ENCODE measurements around the gene PRSS50.

Gene PRSS50

DNA sequence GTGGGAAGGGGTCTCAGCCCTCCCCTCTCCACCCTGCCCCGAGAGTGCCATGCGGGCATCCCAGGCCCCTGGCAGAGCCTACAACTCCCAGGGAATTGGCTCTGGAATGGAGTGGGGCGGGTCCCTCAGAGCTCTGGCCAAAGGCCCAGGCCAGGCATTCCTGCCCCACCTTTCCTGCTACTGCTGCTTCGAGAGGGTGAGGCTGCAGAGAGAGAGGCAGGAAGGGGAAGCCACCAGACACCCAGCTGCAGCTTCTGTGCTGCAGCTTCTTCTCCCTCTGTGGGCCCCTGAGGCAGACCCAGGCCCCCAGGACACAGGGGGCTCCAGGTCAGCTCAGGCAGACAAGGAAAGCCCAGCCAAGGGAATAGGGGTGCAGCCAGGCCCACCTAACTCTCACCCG, 26.9 kb downstream of the PRSS50 start:
- peak; percentile 50 for DNase-seq

DNA sequence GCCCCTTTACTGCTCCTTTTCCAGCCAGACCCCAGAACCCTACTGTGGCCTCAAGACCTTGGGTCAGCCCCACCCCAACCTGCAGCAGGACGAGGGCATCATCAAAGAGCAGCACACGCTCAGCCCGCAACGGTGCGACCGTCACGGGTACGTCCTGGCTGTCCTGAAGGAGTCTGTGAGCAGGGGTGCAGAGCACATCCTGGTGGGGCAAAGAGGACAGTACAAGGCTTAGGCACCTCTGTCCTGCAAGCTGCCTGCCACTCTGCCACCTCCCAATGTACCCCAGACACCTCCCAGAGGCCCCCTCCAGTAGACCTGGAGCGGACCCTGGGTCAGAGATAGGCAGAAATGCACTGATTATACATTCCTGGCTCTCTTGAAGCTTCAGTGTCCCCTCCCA, 32.2 kb downstream of the PRSS50 start:
- DNase-seq: no peak

DNA sequence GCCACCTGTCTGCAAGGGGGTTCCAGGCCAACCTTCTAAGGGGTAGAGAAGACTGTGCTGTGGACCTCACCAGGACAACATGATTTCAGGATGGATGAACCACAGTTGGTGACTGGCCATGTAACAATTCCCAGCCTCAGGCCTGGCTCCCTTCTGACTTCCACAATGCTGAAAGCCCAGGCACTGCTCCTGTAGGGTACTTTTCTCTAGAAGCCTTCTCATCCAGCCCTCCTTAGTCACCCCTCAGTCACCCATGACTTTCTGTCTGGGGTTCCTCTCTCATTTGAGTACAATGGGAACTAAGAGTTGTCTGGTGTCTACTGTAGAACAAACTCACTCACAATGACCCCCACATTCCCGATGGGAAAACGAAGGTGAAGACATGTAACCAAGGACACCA, 32.8 kb downstream of the PRSS50 start:
- DNase-seq: no peak

DNA sequence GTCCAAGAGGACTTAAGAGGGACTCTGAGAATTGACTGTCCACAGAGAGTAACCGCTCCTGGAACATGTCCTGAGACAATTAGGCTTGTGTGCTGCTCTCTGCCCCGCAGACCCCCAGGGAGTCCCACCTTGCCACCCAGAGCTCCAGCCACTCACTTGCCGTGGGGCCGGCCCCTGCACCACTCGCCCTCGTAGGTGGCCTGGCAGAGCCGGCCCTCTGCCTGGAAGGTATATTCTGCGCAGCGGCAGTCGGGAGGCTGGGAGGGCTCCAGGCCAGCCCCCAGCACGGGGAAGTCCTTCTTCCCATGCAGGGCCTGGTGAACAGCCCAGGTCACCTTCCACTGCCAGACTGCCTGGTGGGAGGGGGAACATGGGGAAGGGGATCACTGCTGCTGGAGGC, 34.7 kb downstream of the PRSS50 start:
- DNase-seq: no peak

DNA sequence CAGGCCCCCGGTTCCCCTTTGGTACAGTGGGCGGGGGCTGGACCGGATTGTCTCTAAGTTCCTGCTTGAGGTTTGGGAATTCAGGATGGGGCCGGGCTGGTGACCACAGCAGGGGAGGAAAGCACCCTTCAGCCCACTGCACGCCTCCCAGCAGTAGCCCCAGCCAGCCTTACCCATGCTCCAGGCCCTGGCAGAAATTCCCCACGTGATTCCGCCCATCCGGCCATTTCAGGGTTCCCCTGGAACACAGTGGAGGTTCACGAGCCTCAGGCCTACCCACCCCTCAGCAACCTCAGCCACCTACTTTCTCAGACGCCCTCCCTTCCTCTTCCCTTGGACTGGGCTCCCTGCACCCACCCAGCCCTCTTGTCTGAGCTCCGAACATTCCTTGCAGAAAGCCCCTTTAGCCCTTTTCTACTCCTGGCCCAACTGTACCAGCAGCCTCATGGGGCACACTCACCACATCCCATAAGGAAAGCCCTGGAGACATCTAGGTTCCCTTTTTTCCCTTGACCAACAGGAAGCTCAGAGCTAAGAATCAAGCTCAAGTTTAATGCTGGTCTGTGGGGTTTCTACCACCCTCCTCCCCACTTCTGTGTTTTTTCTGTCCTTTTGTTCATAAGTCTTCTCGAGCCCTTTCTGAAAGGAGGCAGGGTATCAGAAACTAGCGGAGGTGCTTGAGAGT, 35.7 kb downstream of the PRSS50 start:
- no peak for DNase-seq

DNA sequence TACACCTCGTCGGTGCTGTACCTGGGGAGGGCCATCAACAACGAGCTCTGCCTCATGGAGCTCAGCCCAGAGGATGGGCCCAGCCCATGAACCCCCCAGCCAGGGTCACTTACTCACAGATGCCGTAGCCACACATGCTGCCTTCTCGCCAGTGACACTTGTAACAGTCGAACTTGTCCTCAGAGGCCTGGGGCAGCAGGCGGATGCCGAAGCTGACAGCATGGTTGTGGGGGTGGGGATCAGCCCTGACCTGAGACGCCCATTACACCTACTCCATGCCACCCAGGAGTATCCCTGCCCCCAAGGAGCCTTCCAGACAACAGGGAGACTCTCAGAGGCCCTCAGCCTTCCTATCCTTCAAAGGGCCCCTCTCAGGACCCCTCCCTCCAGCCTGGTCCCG, 36.3 kb downstream of the PRSS50 start:
- DNase-seq: no peak

DNA sequence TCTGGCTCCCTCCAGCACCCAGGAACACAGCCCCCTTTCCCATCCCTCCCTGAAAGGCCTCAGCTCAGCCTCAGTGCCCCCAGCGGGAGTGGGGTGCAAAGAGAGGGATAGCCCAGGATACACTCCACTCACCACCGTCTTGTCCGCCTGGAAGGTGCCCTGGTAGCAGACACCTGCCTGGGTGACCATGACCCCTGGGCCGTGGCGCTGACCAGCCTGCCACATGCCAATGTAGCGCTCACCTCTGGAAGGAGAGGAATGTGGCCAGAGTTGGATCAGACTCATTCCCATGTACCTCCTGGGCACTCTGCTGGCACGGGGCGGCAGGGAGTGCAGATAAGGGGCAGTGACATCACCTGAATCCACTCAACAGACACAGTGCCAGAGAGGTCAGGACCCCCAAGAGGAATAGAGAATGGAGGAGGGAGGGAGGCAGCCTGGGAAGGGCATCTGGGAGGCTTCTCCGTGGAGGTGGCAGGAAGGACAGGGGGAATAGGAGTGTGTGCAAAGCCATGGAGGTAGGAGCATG, 37.3 kb downstream of the PRSS50 start:
- no peak for DNase-seq

DNA sequence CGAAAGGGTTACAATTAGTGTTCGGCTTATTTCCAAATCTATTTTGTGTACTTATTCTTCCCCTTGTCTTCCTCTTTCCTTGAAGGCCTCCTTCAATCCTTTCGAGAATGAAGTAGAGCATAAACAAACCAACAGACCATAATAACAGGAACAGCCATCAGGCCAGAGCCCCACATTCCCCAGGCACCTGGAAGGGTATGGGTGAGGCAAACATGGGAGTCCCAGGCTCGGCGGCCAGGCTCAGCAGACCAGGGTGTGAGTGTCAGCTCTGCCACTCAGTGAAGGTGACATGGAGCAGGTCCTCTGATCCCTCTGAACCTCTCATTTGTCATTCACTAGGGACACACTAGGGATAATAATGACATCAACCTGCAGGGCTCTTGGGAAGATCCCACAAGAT, 38.0 kb downstream of the PRSS50 start:
- no peak for DNase-seq

DNA sequence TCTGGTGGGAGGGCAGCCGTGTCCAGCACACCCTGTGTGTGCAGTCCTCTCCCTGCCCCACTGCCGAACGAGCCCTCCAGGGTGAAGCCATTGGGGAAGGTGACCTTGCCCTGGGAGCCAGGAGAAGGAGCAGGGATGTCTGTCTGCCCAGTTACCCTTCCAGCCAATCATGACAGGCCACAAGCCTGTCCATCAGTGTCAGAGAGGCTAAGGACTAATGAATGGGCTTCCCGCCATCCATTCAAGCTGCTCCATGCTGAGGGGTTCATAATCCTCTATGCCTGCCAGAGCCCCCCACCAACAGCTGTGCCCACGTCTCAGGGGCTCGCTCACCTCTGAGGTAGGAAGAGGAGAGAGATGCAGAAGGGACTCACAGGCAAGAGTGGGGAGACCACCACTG, 39.4 kb downstream of the PRSS50 start:
- no peak for DNase-seq

DNA sequence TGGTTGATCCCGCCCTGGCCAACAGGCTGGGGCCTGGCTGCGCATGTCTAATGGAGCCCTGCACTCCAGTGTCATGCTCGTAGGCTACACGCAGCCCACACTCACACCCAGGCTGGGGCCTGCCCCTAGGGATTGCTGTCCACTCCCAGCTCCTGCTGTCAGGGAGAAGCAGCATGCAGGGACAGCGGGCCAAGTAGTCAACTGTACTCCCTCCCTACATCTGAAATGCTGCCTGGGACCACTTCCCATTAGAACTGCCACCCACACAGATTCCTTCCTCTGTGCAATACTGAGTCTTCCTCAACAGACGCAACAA, 40.3 kb downstream of the PRSS50 start:
- DNase-seq: peak; percentile 59

DNA sequence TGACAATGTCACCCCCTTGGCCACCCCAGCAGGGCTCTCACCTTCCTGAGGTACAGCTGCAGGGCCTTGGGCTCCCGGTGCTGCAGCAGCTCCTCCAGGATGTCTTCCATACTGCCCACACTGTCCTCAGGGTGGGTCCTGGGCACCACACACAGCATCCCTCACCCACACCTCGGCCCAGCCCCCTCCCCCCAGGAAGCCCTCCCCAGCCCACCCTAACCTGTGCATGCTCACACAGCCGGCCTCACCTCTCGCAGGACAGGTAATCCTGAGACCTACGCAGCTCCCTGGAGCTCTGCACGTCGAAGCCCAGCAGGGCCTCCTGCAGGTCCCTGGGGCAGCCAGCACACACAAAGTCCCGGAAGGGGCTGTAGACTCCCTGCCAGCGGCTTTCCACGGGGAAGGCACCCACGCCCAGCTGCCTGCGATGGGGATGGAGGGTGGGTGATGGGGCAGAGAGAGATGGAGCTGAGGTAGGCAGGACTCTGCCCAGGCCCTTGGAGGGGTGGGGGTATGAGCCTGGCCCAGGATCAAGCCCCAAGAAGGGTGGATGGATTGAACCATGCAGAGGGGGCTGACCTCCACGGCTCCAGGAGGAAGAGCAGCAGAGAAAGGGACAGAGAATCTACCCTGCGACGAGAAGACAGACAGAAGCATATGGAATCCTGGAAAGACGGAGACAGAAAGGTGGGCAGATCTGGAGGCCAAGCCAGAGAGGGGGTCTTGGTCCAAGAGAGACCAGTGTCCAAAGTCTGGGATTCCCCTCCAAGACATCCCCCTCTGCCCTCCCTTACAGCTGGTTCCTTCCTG, 40.9 kb downstream of the PRSS50 start:
- DNase-seq: no peak

DNA sequence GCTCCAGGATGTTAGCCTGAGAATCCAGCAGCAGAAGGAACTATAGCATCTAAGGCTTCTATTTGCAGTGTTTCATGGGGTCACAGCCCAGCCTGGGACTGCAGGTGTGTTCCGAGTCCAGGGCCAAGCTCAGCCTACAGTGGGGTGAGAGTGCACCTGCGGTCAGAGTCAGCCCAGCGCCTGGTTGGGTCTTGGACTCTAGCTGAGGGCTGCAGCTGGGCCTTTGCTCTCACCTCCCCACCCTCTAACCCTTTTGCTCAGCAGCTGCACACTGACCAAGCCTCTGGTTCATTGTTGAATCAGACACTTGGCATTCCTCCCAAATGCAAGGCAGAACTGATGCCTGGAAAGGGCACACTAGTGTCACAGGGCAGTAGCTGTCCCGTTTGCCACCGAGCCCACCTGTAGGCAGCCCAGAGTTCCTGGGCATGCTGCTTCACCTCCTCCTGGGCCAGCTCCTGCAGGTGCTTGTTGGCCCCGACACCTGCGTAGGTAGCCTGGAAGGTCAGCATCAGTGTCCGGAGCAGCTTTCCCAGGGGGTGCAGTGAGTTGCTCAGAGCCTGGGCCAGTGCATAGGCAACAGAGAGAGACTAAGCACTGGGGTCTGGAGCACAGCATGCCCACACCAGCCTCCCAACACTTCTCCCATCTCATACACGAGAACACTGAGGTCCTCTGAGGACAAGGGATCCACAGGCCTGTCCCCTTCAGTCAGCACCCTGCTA, 41.7 kb downstream of the PRSS50 start:
- no peak for DNase-seq

DNA sequence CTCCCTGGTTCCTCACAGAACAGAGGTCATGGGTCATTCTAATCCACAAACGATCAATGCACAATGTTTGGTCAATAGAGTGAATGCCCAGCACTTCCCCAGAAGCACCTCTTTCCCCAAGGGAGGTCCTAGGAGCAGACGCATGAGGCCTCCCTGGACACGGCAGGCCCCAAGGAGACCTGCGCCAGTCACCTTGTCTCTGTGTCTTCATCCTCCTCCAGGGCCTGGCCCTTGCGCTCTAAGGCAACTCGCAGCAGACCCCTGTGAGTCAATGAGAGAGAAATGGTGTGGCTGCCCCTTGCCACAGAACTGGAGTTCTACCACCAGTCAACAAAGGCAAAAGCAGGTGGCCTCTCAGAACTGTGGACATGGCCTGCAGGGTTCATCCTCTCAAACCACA, 42.2 kb downstream of the PRSS50 start:
- no peak for DNase-seq

DNA sequence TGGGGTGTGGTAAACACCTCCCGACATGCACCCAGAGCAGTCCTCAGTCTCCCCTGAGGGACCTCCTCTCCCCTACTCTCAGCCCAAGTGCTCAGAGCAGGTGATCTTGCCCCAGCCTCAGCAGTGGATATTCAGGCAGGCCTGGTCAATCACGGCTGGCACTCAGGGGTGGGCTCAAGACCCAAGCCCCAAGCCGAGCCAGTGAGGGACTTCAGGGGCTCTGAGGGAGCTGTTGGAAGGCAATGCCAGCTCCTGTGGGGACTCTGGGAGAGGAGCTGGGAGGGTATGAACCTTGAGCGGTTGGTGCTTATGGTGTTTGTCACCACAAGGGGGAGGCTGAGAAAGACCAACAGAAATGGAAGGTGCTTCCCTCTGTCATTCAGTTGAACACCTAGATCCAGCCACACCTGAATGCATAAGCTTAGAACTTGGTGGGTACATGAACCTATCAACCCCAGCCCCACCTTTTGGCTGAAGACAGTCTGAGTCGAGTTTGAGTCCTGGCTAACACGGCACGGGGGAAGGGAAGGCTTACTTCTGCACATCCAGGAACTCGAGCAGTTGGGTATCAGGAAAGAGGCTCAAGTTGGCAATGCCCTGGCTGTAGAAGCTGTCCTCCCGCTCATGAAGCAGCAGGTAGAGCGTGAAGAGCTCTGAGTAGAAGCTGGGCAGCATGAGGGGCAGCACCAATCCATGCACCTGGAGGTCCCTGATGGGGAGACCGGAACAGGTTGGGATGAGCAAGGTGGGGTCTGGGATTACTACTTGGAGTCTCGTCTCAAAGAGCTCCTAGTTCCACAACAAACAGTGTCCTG, 43.4 kb downstream of the PRSS50 start:
- DNase-seq: peak; percentile 12

DNA sequence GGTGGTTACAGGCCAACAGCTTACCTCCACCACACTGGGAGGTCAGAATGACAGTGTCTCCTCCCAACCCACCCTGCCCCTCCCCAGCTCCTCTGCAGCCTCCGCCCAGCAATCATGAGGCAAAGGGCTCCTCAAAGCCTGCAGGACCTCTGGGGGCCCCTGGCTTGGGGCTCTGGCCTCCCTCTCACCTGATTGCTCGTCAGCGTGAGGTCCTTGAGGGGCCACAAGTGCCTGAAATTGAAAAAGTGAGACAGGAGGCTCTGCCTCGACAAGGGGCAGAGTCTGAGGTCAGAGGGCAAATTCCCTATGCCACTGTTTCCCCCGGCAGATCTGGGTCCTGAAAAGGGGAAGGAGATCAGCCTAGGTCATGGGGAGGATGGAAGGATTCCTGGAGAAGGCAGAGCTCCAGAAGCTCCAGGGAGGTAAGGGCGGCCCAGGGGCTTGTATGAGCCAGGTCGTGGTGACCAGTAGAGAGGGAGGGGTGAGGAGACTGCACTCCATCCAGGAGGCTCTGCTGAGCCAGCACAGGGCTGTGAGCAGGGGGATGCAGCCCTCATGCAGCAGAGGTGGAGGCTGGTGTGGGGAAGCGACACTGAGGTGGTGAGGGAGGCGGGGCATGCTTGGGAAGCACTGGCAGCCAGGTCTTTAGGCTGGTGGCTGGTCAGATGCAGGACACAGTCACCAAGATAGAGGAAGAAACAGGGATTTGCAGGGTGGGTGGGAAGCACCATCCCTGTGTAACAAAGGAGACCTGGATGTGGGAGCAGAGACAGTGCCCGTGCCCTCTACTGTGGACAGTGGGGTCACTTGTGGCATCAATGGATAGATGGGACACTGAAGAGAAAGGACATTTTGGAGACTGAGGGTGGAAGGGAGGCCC, 44.3 kb downstream of the PRSS50 start:
- DNase-seq: peak; percentile 13

DNA sequence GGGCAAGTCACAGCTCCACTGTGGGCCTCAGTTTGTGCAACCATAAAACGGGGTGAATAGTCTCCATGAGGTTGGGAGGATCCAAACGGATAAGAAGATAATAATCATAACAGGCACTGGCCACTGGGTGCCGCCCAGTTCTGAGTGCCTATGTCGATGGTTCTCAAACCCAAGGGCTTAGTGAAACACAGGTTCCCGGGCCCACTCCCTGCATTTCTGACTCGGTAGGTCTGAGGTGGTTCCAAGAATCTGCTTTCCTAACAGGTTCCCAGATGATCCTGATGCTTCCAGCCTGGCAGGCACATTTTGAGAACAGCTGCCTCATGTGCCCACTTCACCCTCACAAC, 45.3 kb downstream of the PRSS50 start:
- peak; percentile 9 for DNase-seq

DNA sequence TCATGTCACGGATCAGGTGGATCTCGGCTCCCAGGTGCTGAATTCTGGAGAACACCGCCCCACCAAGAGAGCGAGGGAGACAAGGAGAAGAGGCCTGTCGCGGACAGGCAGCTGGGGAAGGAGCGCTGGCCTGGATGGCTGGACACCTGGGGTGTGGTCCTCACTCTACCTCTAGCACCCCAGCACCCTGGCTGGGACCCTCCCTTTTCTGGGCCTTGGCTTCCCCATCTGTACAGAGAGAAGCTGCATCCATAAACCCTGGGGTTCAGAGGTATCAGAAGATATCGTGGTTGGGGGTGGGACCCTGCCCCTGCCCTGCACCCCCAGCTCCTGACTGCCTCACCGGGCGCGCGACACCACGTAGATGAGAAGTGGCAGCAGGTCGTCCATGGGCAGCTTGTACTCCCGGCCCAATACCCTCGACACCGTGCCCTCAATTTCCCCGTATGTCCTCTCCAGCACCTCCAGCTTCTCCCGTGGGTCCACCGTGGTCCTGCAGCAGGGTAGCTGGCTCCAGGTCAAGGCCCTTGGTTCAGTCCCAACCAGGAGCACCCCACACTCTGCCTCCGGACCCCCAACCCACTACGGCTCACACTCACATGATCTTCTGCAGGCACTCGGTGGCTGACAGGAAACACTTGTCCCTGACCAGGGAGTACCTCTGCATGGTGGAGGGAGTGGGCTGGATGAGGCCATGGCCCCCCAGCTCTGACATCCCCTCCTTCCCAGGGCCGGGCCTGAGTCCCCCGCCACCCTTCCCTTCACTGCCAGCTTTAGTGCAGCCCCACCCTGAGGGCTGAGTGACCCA, 45.9 kb downstream of the PRSS50 start:
- DNase-seq: peak; percentile 17

DNA sequence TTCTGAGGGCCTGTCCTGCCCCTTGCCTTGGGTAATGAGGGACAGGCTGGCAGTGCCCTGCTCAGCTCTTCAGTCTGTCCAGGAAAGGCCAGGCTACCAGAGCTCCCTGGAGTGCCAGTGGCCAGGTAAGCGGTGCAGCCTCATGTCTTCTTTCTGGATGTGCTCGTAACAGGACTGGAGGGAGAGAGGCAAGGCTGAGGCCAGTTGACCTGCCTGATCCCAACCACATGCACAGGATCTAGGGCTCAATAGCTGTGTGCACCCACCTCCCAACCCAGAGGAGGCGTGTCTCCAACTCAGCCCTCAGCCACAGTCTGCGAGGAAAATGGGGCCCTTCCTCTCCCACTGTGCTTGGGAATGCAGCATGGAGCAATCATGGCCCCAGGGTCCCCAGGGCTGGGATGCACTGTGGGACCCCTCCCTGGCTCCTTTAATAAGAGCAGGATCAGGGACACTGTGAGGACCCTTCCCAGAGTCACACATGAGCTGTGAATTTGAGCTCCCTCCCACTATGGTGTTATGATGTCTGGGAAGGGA, 46.7 kb downstream of the PRSS50 start:
- no peak for DNase-seq

DNA sequence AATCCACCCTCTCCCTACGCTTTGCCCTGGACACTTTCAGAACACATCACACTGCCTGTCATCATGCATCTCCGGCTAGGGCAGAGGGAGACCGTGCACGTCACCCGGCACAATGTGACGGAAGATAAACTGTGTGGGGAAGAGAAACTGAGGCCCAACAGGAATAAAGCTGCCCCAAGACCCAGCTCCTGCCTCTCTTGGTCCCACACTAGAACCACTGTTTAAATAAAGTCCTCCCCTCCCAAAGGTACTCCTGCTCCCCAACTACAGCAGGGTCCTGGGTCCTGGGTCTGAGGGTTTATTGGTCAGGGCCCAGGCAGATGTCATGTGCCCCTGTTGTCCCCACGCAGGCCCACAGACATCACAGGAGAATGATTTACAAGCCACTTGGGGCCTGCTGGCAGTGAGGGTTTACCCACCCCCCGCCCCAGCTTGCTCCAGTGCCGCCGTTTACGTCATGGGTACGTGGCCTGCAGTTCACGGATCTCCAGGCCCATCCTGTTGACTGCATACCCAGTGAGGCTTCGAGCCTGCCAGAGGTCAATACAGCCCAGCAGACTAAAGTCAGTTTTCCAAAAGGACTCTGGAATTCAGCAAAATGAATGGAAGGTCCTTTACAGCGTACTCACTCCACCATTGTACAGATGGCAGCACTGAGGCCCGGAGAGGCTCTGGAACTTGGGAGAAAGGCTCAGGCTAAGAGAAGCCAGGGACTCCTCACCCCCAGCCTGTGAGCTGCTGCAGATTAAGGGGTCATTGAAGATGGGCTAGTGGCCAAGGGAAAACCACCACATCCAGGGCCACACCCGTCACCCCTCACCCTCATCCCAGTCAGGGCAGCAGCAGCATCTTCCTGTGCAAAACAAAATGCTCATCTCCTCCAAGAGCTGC, 47.4 kb downstream of the PRSS50 start:
- no peak for DNase-seq

All from right hindlimb (tissue), 1 donor.